ENCODE measurements around the gene SESN1. TPM values are rescaled to one million over a fixed set of nuclear protein-coding genes. Genes with fewer than 3 reads are reported as not detected.

The SESN1 gene
- total RNA-seq, 1 donor from 2014 or later, result 23.6 TPM

DNA sequence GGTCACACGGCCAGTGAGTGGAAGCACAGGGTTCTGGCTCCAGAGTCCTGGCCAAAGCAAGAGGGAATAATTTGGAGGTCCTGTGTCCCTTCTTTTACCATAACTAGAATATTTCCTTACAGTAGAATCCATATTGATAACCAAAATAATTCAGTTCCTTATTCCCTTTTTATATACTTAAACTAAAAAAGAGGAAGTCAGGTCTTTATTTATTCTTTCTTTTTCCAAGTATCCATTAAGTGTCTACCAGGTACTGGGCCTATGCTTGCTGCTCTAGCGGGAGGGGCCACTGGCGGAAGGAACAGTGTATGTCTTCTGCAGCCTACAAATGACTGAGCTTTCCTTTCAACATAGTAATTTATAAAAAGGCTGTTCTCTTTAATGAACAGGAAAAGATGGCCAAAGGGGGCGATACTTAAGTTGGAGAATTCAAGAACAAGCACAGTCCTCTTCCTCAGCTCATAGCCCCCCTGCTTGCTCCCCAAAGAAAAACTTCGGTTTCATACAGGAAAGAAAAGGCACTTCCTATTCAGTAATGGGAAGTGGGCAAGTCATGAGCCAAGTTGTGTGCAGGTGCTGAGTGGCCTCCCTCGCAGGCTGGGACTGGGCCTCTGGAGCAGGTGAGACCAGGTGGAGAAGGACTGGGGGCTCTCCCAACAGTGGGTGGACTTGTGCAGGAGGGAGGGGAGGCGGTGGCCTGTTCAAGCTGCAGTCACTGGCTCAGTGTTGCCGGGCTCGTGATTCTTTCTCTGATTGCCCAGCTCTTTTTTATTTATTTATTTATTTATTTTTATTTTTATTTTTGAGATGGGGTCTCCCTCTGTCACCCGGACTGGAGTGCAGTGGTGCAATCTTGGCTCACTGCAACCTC lies 135.5 kb downstream of the SESN1 start:
- Mint-ChIP-seq H3K4me1 (ENCODE audit: unreplicated experiment) (peaks cover 8% of the 10 kb centered on the region), H3K4me3 (ENCODE audit: unreplicated experiment) (no peak overlapping the region), H3K36me3 (ENCODE audit: low read depth, unreplicated experiment) (no peaks in the 10 kb centered on the region), H3K9me3 (ENCODE audit: unreplicated experiment) (no peaks in the 10 kb centered on the region), H3K27me3 (ENCODE audit: unreplicated experiment) (peaks cover 2% of the 10 kb centered on the region), H3K27ac (ENCODE audit: unreplicated experiment) (no peak overlapping the region)
- TF ChIP-seq, protein P1, sequence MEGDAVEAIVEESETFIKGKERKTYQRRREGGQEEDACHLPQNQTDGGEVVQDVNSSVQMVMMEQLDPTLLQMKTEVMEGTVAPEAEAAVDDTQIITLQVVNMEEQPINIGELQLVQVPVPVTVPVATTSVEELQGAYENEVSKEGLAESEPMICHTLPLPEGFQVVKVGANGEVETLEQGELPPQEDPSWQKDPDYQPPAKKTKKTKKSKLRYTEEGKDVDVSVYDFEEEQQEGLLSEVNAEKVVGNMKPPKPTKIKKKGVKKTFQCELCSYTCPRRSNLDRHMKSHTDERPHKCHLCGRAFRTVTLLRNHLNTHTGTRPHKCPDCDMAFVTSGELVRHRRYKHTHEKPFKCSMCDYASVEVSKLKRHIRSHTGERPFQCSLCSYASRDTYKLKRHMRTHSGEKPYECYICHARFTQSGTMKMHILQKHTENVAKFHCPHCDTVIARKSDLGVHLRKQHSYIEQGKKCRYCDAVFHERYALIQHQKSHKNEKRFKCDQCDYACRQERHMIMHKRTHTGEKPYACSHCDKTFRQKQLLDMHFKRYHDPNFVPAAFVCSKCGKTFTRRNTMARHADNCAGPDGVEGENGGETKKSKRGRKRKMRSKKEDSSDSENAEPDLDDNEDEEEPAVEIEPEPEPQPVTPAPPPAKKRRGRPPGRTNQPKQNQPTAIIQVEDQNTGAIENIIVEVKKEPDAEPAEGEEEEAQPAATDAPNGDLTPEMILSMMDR (IDR thresholded peaks at IDR 0.05; ENCODE audit: unreplicated experiment), result no peak
- DNase-seq (ENCODE audit: low spot score), result no peak

DNA sequence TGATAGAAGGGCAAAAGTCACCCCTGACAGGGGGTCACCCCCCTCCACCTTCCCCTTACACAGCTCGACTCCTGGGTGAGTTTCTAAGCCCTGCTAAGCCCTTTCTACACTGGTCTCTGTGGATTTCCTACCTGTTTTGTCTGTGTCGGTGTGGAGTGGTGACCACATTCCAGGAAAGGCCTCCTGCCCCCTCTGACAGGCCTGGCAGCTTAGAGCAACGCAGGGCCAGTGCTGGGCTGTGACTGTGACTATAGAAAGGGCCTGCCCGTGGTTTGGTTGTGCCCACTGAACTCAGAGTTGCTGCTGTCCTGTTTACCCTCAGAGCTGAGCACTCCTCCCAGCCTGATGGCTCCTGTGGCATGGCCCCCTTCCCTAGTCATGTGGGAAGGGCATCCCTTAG lies 137.4 kb downstream of the SESN1 start:
- TF ChIP-seq, protein P1 (IDR thresholded peaks at IDR 0.05; ENCODE audit: unreplicated experiment), result no peak
- H3K27ac Mint-ChIP-seq (ENCODE audit: unreplicated experiment), result no peak overlapping the region
- peaks cover 8% of the 10 kb centered on the region for H3K4me1 Mint-ChIP-seq (ENCODE audit: unreplicated experiment)
- DNase-seq (ENCODE audit: low spot score), result no peak
- peaks cover 2% of the 10 kb centered on the region for H3K27me3 Mint-ChIP-seq (ENCODE audit: unreplicated experiment)
- H3K36me3 Mint-ChIP-seq (ENCODE audit: low read depth, unreplicated experiment), result no peaks in the 10 kb centered on the region
- H3K4me3 Mint-ChIP-seq (ENCODE audit: unreplicated experiment), result no peak overlapping the region
- no peaks in the 10 kb centered on the region for H3K9me3 Mint-ChIP-seq (ENCODE audit: unreplicated experiment)

DNA sequence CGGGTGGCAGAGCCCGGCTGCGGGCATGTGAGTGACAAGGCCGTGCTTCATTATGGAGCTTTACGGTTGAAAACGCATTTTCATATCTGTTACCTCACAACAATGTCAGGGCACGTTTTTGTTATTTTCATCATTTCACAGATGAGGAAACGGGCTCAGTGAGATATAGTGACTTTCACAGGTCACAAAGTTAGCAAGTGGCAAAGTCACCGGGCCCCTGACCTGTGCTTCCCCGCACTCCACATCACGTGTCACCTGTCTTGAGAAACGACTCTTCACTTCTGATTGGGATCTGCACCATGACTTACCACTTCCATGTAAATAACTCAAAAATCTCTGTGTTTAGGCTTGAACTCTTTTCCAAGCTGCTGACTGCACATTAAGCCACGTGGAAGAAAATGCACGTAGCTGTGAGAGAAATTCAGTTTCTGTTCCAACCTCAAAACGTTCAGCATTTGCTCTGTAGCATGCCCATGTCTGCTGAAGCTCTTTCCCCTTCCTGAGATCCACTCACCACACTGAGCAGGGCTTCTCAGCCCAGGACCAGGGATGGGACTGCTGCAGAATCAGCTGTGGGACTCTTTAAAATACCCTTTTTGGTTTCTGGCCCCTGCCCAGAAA lies 139.2 kb downstream of the SESN1 start:
- H3K4me1 Mint-ChIP-seq (ENCODE audit: unreplicated experiment), result peaks cover 8% of the 10 kb centered on the region
- no peak overlapping the region for H3K27ac Mint-ChIP-seq (ENCODE audit: unreplicated experiment)
- H3K9me3 Mint-ChIP-seq (ENCODE audit: unreplicated experiment), result no peaks in the 10 kb centered on the region
- no peaks in the 10 kb centered on the region for H3K36me3 Mint-ChIP-seq (ENCODE audit: low read depth, unreplicated experiment)
- no peak overlapping the region for H3K4me3 Mint-ChIP-seq (ENCODE audit: unreplicated experiment)
- TF ChIP-seq, protein P1 (IDR thresholded peaks at IDR 0.05; ENCODE audit: unreplicated experiment), result no peak
- H3K27me3 Mint-ChIP-seq (ENCODE audit: unreplicated experiment), result no peaks in the 10 kb centered on the region
- no peak for DNase-seq (ENCODE audit: low spot score)

DNA sequence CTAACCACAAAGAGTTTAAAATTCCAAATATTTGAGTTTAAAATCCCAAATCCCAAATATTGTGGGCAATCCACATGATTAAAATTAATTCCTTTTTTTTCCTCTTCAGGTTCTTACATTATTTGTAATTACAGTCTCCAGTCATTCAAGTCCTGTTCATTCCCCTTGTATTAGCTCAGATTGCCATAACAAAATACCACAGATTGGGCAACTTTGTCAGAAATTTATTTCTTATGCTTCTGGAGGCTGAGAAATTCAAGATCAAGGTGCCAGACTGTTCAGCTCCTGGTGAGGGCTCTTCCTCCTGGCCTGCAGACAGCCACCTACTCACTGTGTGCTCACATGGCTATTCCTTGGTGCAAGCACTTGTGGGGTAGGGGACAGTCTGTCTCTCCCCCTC lies 141.0 kb downstream of the SESN1 start:
- Mint-ChIP-seq H3K9me3 (ENCODE audit: unreplicated experiment) (no peaks in the 10 kb centered on the region), H3K36me3 (ENCODE audit: low read depth, unreplicated experiment) (no peaks in the 10 kb centered on the region), H3K27me3 (ENCODE audit: unreplicated experiment) (no peaks in the 10 kb centered on the region), H3K4me1 (ENCODE audit: unreplicated experiment) (peaks cover 4% of the 10 kb centered on the region), H3K4me3 (ENCODE audit: unreplicated experiment) (no peak overlapping the region), H3K27ac (ENCODE audit: unreplicated experiment) (no peak overlapping the region)
- DNase-seq (ENCODE audit: low spot score), result no peak
- TF ChIP-seq, protein P1 (IDR thresholded peaks at IDR 0.05; ENCODE audit: unreplicated experiment), result no peak

Measured in endothelial cell (in vitro differentiated cells).